ENCODE results near the gene OR2V1.

DNA sequence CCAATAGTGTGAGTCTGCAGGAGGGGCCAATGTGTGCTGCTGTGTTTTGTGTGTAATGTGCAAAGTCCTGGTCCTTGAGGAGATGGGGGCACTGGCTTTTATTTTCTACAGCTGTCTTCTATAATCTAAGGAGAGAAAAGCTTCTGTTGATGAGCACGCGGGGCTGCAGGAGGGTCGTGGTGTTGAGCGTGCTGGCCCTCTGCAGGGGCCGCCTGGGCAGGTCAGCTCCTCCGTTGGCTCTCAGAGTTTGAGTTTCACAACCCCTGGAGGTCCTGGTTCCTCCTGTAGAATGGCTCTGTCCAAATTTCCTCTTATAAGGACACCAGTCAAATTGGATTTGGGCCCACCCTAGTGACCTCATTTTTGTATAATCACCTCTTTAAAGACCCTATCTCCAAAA is 12.6 kb downstream of the OR2V1 start:
- TF ChIP-seq, protein P1, sequence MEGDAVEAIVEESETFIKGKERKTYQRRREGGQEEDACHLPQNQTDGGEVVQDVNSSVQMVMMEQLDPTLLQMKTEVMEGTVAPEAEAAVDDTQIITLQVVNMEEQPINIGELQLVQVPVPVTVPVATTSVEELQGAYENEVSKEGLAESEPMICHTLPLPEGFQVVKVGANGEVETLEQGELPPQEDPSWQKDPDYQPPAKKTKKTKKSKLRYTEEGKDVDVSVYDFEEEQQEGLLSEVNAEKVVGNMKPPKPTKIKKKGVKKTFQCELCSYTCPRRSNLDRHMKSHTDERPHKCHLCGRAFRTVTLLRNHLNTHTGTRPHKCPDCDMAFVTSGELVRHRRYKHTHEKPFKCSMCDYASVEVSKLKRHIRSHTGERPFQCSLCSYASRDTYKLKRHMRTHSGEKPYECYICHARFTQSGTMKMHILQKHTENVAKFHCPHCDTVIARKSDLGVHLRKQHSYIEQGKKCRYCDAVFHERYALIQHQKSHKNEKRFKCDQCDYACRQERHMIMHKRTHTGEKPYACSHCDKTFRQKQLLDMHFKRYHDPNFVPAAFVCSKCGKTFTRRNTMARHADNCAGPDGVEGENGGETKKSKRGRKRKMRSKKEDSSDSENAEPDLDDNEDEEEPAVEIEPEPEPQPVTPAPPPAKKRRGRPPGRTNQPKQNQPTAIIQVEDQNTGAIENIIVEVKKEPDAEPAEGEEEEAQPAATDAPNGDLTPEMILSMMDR (IDR thresholded peaks at IDR 0.05; ENCODE audit: borderline replicate concordance, extremely low read depth, low read length, poor library complexity, severe bottlenecking): no peak
- TF ChIP-seq EZH2 (IDR thresholded peaks at IDR 0.05; ENCODE audit: borderline replicate concordance, low read depth, low read length, severe bottlenecking): no peak
